DOHH2 (cell line): ENCODE measurements around the gene RCN1.

Experiments
- EZH2phosphoT487 ChIP-seq: fragments of 200-600 bp; sonication (generic); IDR thresholded peaks from 2 replicates; pipeline ENCODE4 v1.6.1; 2017; ENCODE audit warnings: borderline replicate concordance, mild to moderate bottlenecking, antibody characterized with exemption, low read length, moderate library complexity, mixed read lengths
- TF ChIP-seq, protein P1 (sequence below): fragments of 200-600 bp; sonication (generic); IDR thresholded peaks from one replicate; pipeline ENCODE4 v1.5.1; 2014; ENCODE audit warnings: antibody characterized with exemption, mild to moderate bottlenecking, low read depth, low read length; ENCODE audit not compliant: poor library complexity, severe bottlenecking

DNA sequence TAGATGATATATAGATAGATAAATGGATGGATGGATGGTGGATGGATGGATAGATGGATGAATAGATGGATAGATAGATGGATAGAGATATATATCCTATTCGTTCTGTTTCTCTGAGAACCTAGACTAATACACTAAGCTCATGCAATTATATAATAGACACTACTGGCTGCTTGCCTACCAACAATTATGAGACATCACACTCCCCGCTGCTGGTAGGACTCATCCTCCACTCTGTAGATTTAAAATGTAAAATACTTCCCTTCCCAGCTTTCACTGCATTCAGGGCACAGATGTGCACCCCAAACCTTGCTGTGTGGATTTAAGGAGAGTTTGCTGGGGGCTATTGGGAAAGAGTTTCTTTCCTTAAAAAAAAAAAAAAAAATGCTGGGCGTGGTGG is 28.3 kb upstream of the RCN1 start:
- TF ChIP-seq, protein P1, sequence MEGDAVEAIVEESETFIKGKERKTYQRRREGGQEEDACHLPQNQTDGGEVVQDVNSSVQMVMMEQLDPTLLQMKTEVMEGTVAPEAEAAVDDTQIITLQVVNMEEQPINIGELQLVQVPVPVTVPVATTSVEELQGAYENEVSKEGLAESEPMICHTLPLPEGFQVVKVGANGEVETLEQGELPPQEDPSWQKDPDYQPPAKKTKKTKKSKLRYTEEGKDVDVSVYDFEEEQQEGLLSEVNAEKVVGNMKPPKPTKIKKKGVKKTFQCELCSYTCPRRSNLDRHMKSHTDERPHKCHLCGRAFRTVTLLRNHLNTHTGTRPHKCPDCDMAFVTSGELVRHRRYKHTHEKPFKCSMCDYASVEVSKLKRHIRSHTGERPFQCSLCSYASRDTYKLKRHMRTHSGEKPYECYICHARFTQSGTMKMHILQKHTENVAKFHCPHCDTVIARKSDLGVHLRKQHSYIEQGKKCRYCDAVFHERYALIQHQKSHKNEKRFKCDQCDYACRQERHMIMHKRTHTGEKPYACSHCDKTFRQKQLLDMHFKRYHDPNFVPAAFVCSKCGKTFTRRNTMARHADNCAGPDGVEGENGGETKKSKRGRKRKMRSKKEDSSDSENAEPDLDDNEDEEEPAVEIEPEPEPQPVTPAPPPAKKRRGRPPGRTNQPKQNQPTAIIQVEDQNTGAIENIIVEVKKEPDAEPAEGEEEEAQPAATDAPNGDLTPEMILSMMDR, result no peak
- no peak for TF ChIP-seq EZH2phosphoT487
